ENCODE data around the gene CNNM4. TPM values are rescaled to one million over a fixed set of nuclear protein-coding genes. Genes with fewer than 3 reads are reported as not detected.
A peak's percentile ranks its signal among the peaks of the same experiment; 100 is the strongest.

CNNM4 gene
- total RNA-seq, 2 experiments from 2014 or later: 5.6 to 6.0 TPM

GRCh38 chr2:96762529-96763311 lies 2.0 kb downstream of the CNNM4 start:
- Mint-ChIP-seq H3K4me3 (peak overlapping the region; percentile 79), H3K9me3 (no peaks in the 10 kb centered on the region), H3K27me3 (ENCODE audit: low read depth) (no peaks in the 10 kb centered on the region), H3K36me3 (ENCODE audit: low read depth) (no peaks in the 10 kb centered on the region), H3K27ac (no peak overlapping the region), H3K4me1 (ENCODE audit: low read depth) (peaks cover 54% of the 10 kb centered on the region)
- intact Hi-C loops (cut with micrococcal nuclease): loop anchor here (1.0 to 5.0 kb wide), 11 partner anchors 12 to 615 kb away; partner anchors contain the start of genes ANKRD36, ANKRD39, CIAO1 and DUSP2
- peak; percentile 18 for DNase-seq
- CTCF ChIA-PET: interaction anchor here (0.6 to 5.6 kb wide), 20 partner anchors 9 to 335 kb away, joined by 3 to 46 read pairs (median 4); partner anchors contain the start of genes CNNM3, KANSL3 and LMAN2L

GRCh38 chr2:96763511-96764252 lies 3.0 kb downstream of the CNNM4 start:
- intact Hi-C loops (cut with micrococcal nuclease): loop anchor here (1.0 to 5.0 kb wide), 11 partner anchors 11 to 616 kb away; partner anchors contain the start of genes ANKRD36, ANKRD39, CIAO1 and DUSP2
- no peaks in the 10 kb centered on the region for H3K27me3 Mint-ChIP-seq (ENCODE audit: low read depth)
- H3K9me3 Mint-ChIP-seq: no peaks in the 10 kb centered on the region
- peak overlapping the region; percentile 28 for H3K27ac Mint-ChIP-seq
- DNase-seq: peak; percentile 35
- H3K4me3 Mint-ChIP-seq: peak overlapping the region; percentile 79
- CTCF ChIA-PET: interaction anchor here (0.5 to 5.6 kb wide), 16 partner anchors 8 to 336 kb away, joined by 3 to 46 read pairs (median 4); partner anchors contain the start of genes CNNM3 and KANSL3
- no peaks in the 10 kb centered on the region for H3K36me3 Mint-ChIP-seq (ENCODE audit: low read depth)
- H3K4me1 Mint-ChIP-seq (ENCODE audit: low read depth): peaks cover 54% of the 10 kb centered on the region

GRCh38 chr2:96764253-96764637 lies 3.5 kb downstream of the CNNM4 start:
- H3K9me3 Mint-ChIP-seq: no peaks in the 10 kb centered on the region
- H3K27me3 Mint-ChIP-seq (ENCODE audit: low read depth): no peaks in the 10 kb centered on the region
- CTCF ChIA-PET: interaction anchor here (1.2 to 5.6 kb wide), 4 partner anchors 10 to 46 kb away, joined by 3 to 46 read pairs (median 10); no protein-coding TSS in a partner anchor
- DNase-seq: no peak
- no peak overlapping the region for H3K27ac Mint-ChIP-seq
- H3K4me3 Mint-ChIP-seq: peak overlapping the region; percentile 60
- peaks cover 50% of the 10 kb centered on the region for H3K4me1 Mint-ChIP-seq (ENCODE audit: low read depth)
- intact Hi-C loops (cut with micrococcal nuclease): loop anchor here (5.0 kb wide), 10 partner anchors 52 to 617 kb away; partner anchors contain the start of genes ANKRD36, ANKRD39, CIAO1 and DUSP2
- H3K36me3 Mint-ChIP-seq (ENCODE audit: low read depth): no peaks in the 10 kb centered on the region

- CTCF ChIA-PET: interaction anchor here (0.5 to 1.2 kb wide), 2 partner anchors 9 to 12 kb away, joined by 4 read pairs; no protein-coding TSS in a partner anchor
- no peaks in the 10 kb centered on the region for H3K36me3 Mint-ChIP-seq (ENCODE audit: low read depth)
Observed at GRCh38 chr2:96767135-96767871, 6.6 kb downstream of the CNNM4 start.

GRCh38 chr2:96768083-96768561 lies 7.4 kb downstream of the CNNM4 start:
- H3K27me3 Mint-ChIP-seq (ENCODE audit: low read depth): no peaks in the 10 kb centered on the region
- H3K36me3 Mint-ChIP-seq (ENCODE audit: low read depth): no peaks in the 10 kb centered on the region
- no peak overlapping the region for H3K4me3 Mint-ChIP-seq
- DNase-seq: no peak
- no peak overlapping the region for H3K27ac Mint-ChIP-seq
- intact Hi-C loops (cut with micrococcal nuclease): no loop called here
- peaks cover 27% of the 10 kb centered on the region for H3K4me1 Mint-ChIP-seq (ENCODE audit: low read depth)
- no peaks in the 10 kb centered on the region for H3K9me3 Mint-ChIP-seq
- CTCF ChIA-PET: interaction anchor here (1.0 to 1.2 kb wide), 2 partner anchors 11 kb away, joined by 3 to 4 read pairs; no protein-coding TSS in a partner anchor

More at GRCh38 chr2:96767135-96767871, 6.6 kb downstream of the CNNM4 start:
- DNase-seq: no peak
- H3K4me1 Mint-ChIP-seq (ENCODE audit: low read depth): peaks cover 30% of the 10 kb centered on the region
- H3K9me3 Mint-ChIP-seq: no peaks in the 10 kb centered on the region
- no peak overlapping the region for H3K27ac Mint-ChIP-seq
- intact Hi-C loops (cut with micrococcal nuclease): no loop called here
- H3K27me3 Mint-ChIP-seq (ENCODE audit: low read depth): no peaks in the 10 kb centered on the region
- H3K4me3 Mint-ChIP-seq: no peak overlapping the region

GRCh38 chr2:96769814-96770213 lies 9.1 kb downstream of the CNNM4 start:
- intact Hi-C loops (cut with micrococcal nuclease): no loop called here
- no peaks in the 10 kb centered on the region for H3K36me3 Mint-ChIP-seq (ENCODE audit: low read depth)
- CTCF ChIA-PET: no interaction called here
- H3K4me1 Mint-ChIP-seq (ENCODE audit: low read depth): peaks cover 24% of the 10 kb centered on the region
- H3K27me3 Mint-ChIP-seq (ENCODE audit: low read depth): no peaks in the 10 kb centered on the region
- H3K27ac Mint-ChIP-seq: no peak overlapping the region
- H3K9me3 Mint-ChIP-seq: no peaks in the 10 kb centered on the region
- H3K4me3 Mint-ChIP-seq: no peak overlapping the region
- DNase-seq: no peak

GRCh38 chr2:96770442-96771202 lies 9.9 kb downstream of the CNNM4 start:
- CTCF ChIA-PET: interaction anchor here (1.8 kb wide), 1 partner anchor 9 kb away, joined by 9 read pairs; no protein-coding TSS in a partner anchor
- H3K4me3 Mint-ChIP-seq: no peak overlapping the region
- no peaks in the 10 kb centered on the region for H3K27me3 Mint-ChIP-seq (ENCODE audit: low read depth)
- no peak for DNase-seq
- H3K9me3 Mint-ChIP-seq: no peaks in the 10 kb centered on the region
- no peaks in the 10 kb centered on the region for H3K36me3 Mint-ChIP-seq (ENCODE audit: low read depth)
- no peak overlapping the region for H3K27ac Mint-ChIP-seq
- intact Hi-C loops (cut with micrococcal nuclease): no loop called here
- H3K4me1 Mint-ChIP-seq (ENCODE audit: low read depth): peaks cover 28% of the 10 kb centered on the region

- intact Hi-C loops (cut with micrococcal nuclease): no loop called here
- H3K4me1 Mint-ChIP-seq (ENCODE audit: low read depth): peaks cover 21% of the 10 kb centered on the region
- no peaks in the 10 kb centered on the region for H3K27me3 Mint-ChIP-seq (ENCODE audit: low read depth)
- no peak overlapping the region for H3K27ac Mint-ChIP-seq
- H3K4me3 Mint-ChIP-seq: no peak overlapping the region
- CTCF ChIA-PET: interaction anchor here (1.8 kb wide), 1 partner anchor 10 kb away, joined by 9 read pairs; no protein-coding TSS in a partner anchor
- no peak for DNase-seq
- no peaks in the 10 kb centered on the region for H3K9me3 Mint-ChIP-seq
- H3K36me3 Mint-ChIP-seq (ENCODE audit: low read depth): no peaks in the 10 kb centered on the region
Observed at GRCh38 chr2:96771796-96772618, 11.3 kb downstream of the CNNM4 start.

GRCh38 chr2:96772903-96773671 lies 12.4 kb downstream of the CNNM4 start:
- Mint-ChIP-seq H3K4me1 (ENCODE audit: low read depth) (peaks cover 21% of the 10 kb centered on the region), H3K36me3 (ENCODE audit: low read depth) (no peaks in the 10 kb centered on the region), H3K27me3 (ENCODE audit: low read depth) (no peaks in the 10 kb centered on the region), H3K27ac (no peak overlapping the region), H3K9me3 (no peaks in the 10 kb centered on the region), H3K4me3 (peak overlapping the region; percentile 21)
- CTCF ChIA-PET: interaction anchor here (0.6 to 2.8 kb wide), 4 partner anchors 10 to 96 kb away, joined by 4 to 46 read pairs (median 6); partner anchors contain the start of gene CNNM4
- intact Hi-C loops (cut with micrococcal nuclease): no loop called here
- DNase-seq: peak; percentile 19

GRCh38 chr2:96773922-96774321 lies 13.2 kb downstream of the CNNM4 start:
- H3K36me3 Mint-ChIP-seq (ENCODE audit: low read depth): no peaks in the 10 kb centered on the region
- no peaks in the 10 kb centered on the region for H3K9me3 Mint-ChIP-seq
- H3K4me3 Mint-ChIP-seq: peak overlapping the region; percentile 57
- H3K27ac Mint-ChIP-seq: peak overlapping the region; percentile 61
- intact Hi-C loops (cut with micrococcal nuclease): loop anchor here (1.0 kb wide), 2 partner anchors 11 to 34 kb away; partner anchors contain the start of gene LMAN2L
- CTCF ChIA-PET: interaction anchor here (0.5 to 2.8 kb wide), 6 partner anchors 11 to 552 kb away, joined by 3 to 46 read pairs (median 4); partner anchors contain the start of genes ANKRD39 and CNNM4
- H3K27me3 Mint-ChIP-seq (ENCODE audit: low read depth): no peaks in the 10 kb centered on the region
- peaks cover 21% of the 10 kb centered on the region for H3K4me1 Mint-ChIP-seq (ENCODE audit: low read depth)
- peak; percentile 70 for DNase-seq
